T-cell (primary cell): Measurements from ENCODE around the gene SKIC2. TPM values are rescaled to one million over a fixed set of nuclear protein-coding genes. Genes with fewer than 3 reads are reported as not detected.
"Not testable (repeated sequence)": the region's sequence is repeated elsewhere in the genome, so short reads cannot be mapped to it uniquely, and the experiment has no call there.

Experiments used
- ATAC-seq, 4 experiments: fragments of 200-7000 bp in 3 of 4; fragments of 150-1000 bp in 1 of 4; cut with Tn5 transposase; replicated peaks in 1 of 4; 1 replicate in 3 of 4; 2 replicates in 1 of 4; pipeline ENCODE4 v1.10.0; 2021; ENCODE audit warnings: moderate library complexity in 3 of 4, mild to moderate bottlenecking in 2 of 4, moderate number of reproducible peaks in 1 of 4
- CTCF ChIA-PET, 2 donors: fragments of 300-600 bp; sonication (Branson Sonifier 250); formaldehyde crosslinking; loops; one replicate each; lab custom pipeline; 2022; ENCODE audit warnings: antibody characterized with exemption in 2 of 2; lab: Charles Lee
- POLR2A ChIA-PET, 2 donors: fragments of 300-600 bp; sonication (Branson Sonifier 250); formaldehyde crosslinking; loops; one replicate each; lab custom pipeline; 2022; ENCODE audit warnings: antibody characterized with exemption in 2 of 2; lab: Charles Lee
- DNase-seq, 35 experiments: peaks; one replicate each; pipeline versions ENCODE4 v3.0.0 to v3.0.0-alpha.2; 2013 to 2023
- H3K27ac ChIP-seq: one replicate; pipeline ENCODE4 v1.5.1; 2013; ENCODE audit warnings: low read length
- H3K27me3 ChIP-seq, 2 experiments: replicated peaks in 1 of 2; 1 replicate in 1 of 2; 2 replicates in 1 of 2; pipeline versions ENCODE4 v1.6.1 to v1.7.0; 2013; ENCODE audit warnings: low read length in 1 of 2, mixed read lengths in 1 of 2; ENCODE audit not compliant: control insufficient read depth in 2 of 2, insufficient read depth in 2 of 2; ENCODE audit errors: extremely low read depth in 1 of 2
- H3K36me3 ChIP-seq, 2 donors: 1 replicate in 1 of 2; 2 replicates in 1 of 2; pipeline versions ENCODE4 v1.6.1 to v1.7.0; 2013; ENCODE audit warnings: low read length in 1 of 2; ENCODE audit not compliant: control insufficient read depth in 2 of 2, insufficient read depth in 1 of 2; ENCODE audit errors: extremely low read depth in 1 of 2
- H3K4me1 ChIP-seq, 2 experiments: 1 replicate in 1 of 2; 2 replicates in 1 of 2; pipeline versions ENCODE4 v1.6.1 to v1.7.0; 2013; ENCODE audit warnings: low read length in 2 of 2, mixed read lengths in 1 of 2; ENCODE audit not compliant: insufficient read depth in 2 of 2, control insufficient read depth in 1 of 2; ENCODE audit errors: extremely low read depth in 1 of 2
- H3K4me3 ChIP-seq, 2 donors: 1 replicate in 1 of 2; 2 replicates in 1 of 2; pipeline versions ENCODE4 v1.5.1 to v1.7.0; 2013; ENCODE audit warnings: mild to moderate bottlenecking in 2 of 2, low read length in 1 of 2, moderate library complexity in 1 of 2; ENCODE audit not compliant: control insufficient read depth in 1 of 2; ENCODE audit errors: extremely low read depth in 1 of 2
- H3K9me3 ChIP-seq: 2 replicates; pipeline ENCODE4 v1.7.0; 2013
- H3K27ac Mint-ChIP-seq, 2 donors: one replicate each; pipeline ENCODE4 v1.8.0; 2020 to 2021; ENCODE audit warnings: mild to moderate bottlenecking in 2 of 2, mixed read lengths in 2 of 2
- H3K27me3 Mint-ChIP-seq, 2 donors: one replicate each; pipeline ENCODE4 v1.8.0; 2021 to 2022; ENCODE audit warnings: mixed read lengths in 2 of 2
- H3K36me3 Mint-ChIP-seq: one replicate; pipeline ENCODE4 v1.8.0; 2021; ENCODE audit warnings: mixed read lengths
- H3K4me1 Mint-ChIP-seq, 3 donors: one replicate each; pipeline ENCODE4 v1.8.0; 2020 to 2022; ENCODE audit warnings: mixed read lengths in 3 of 3, mild to moderate bottlenecking in 1 of 3
- H3K4me3 Mint-ChIP-seq, 3 donors: one replicate each; pipeline ENCODE4 v1.8.0; 2020 to 2022; ENCODE audit warnings: mild to moderate bottlenecking in 3 of 3, mixed read lengths in 3 of 3, moderate library complexity in 3 of 3
- H3K9me3 Mint-ChIP-seq, 3 donors: one replicate each; pipeline ENCODE4 v1.8.0; 2020 to 2022; ENCODE audit warnings: mixed read lengths in 3 of 3
- WGBS: methylation state at CpG from one replicate; pipeline ENCODE4 v1.1.5; 2013; ENCODE audit warnings: missing lambda C conversion rate; ENCODE audit not compliant: insufficient coverage; 5-methylcytosine and 5-hydroxymethylcytosine counted together
- total RNA-seq, 35 experiments: library from RNA in 6 of 35; stranded (reverse) in 6 of 35; fragments of 120-200 nt in 1 of 35; gene quantifications; one replicate each; pipeline versions ENCODE4 v1.2.1 to v1.2.4 and lab custom pipeline; 2013 to 2026

Gene SKIC2
- total RNA-seq, 5 donors from 2014 or later (not counting 1 experiment from before 2014, with no cell fraction given) = 104 to 169 (median 112) TPM

DNA sequence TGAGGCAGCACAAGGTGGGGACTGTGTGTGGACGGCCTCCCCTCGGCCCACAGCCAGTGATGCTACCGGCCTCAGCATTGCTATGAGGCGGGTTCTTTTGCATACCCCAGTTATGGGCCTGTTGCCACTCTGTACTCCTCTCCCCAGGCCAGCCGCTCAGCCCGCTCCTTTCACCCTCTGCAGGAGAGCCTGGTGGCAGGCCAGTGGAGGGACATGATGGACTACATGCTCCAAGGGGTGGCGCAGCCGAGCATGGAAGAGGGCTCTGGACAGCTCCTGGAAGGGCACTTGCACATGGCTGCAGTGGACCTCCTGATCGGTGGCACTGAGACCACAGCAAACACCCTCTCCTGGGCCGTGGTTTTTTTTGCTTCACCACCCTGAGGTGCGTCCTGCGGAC is 48.1 kb downstream of the SKIC2 start:
- H3K9me3 ChIP-seq, H3K27me3 Mint-ChIP-seq, H3K4me3 ChIP-seq, H3K4me1 Mint-ChIP-seq, H3K36me3 ChIP-seq, POLR2A ChIA-PET, H3K9me3 Mint-ChIP-seq, H3K27me3 ChIP-seq, H3K27ac ChIP-seq, H3K27ac Mint-ChIP-seq, CTCF ChIA-PET, H3K36me3 Mint-ChIP-seq, ATAC-seq, H3K4me3 Mint-ChIP-seq: not testable (repeated sequence)
- DNase-seq = peak in 1 of 35 experiments; percentile 11
- H3K4me1 ChIP-seq = peaks cover 0 to 11% of the 10 kb centered on the region in 2 experiments
- no CpG with 5 or more reads among the region's 12 CpGs for WGBS

GRCh38 chr6:32008037-32008436 is 49.1 kb downstream of the SKIC2 start:
- H3K27me3 Mint-ChIP-seq, ATAC-seq, POLR2A ChIA-PET, H3K36me3 ChIP-seq, H3K4me3 Mint-ChIP-seq, CTCF ChIA-PET, H3K9me3 ChIP-seq, H3K27ac Mint-ChIP-seq, H3K4me3 ChIP-seq, H3K4me1 Mint-ChIP-seq, H3K27me3 ChIP-seq, H3K9me3 Mint-ChIP-seq, DNase-seq, H3K27ac ChIP-seq, H3K36me3 Mint-ChIP-seq: not testable (repeated sequence)
- no CpG with 5 or more reads among the region's 24 CpGs for WGBS
- peaks cover 0 to 11% of the 10 kb centered on the region in 2 experiments for H3K4me1 ChIP-seq

GRCh38 chr6:32008616-32009015 is 49.6 kb downstream of the SKIC2 start:
- ATAC-seq, H3K9me3 ChIP-seq, H3K27me3 Mint-ChIP-seq, H3K4me3 Mint-ChIP-seq, H3K36me3 Mint-ChIP-seq, H3K4me3 ChIP-seq, H3K27me3 ChIP-seq, POLR2A ChIA-PET, H3K36me3 ChIP-seq, H3K27ac ChIP-seq, H3K4me1 Mint-ChIP-seq, H3K27ac Mint-ChIP-seq, CTCF ChIA-PET, DNase-seq, H3K9me3 Mint-ChIP-seq: not testable (repeated sequence)
- H3K4me1 ChIP-seq = peaks cover 0 to 11% of the 10 kb centered on the region in 2 experiments
- WGBS = 46% methylated on average over 3 of the region's 12 CpGs

GRCh38 chr6:32009537-32009936 is 50.6 kb downstream of the SKIC2 start:
- H3K9me3 Mint-ChIP-seq, ATAC-seq, H3K9me3 ChIP-seq, DNase-seq, CTCF ChIA-PET, H3K4me3 Mint-ChIP-seq, H3K27ac ChIP-seq, H3K36me3 Mint-ChIP-seq, H3K4me3 ChIP-seq, POLR2A ChIA-PET, H3K36me3 ChIP-seq, H3K4me1 Mint-ChIP-seq, H3K4me1 ChIP-seq, H3K27ac Mint-ChIP-seq, H3K27me3 ChIP-seq, H3K27me3 Mint-ChIP-seq: not testable (repeated sequence)
- no CpG with 5 or more reads among the region's 12 CpGs for WGBS

DNA sequence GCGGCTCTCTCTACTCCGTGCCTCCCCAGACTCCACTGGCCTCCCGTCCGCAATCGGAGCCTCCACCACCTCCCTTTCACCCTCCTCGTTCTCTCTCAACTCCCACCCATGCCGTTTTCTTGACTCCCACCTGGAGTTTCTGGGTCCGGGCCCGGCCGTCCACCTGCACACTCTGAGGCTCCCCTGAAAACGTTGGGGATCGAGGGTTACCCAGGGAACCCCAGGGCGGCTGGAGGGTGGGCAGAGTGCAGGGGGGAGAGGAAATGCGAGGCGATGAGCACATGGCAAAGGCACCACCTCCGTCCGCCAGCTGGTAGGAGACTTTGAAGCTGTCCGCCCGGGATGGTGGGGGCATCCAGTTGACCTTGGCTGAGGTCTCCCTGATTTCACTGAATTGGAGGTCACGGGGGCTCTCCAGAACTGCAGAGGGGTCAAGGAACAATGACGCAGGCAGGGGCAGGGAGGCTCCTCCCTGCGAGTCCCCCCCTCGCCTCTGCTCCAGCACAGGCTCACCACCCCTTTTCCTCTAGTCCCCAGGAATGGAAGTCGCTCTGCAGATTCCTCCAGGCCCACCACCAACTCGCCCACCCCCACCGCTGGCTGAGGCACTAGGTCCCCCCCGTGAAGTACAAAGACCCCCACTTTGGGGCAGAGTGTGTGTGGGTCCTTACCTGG is 52.0 kb downstream of the SKIC2 start:
- H3K9me3 ChIP-seq, H3K27me3 Mint-ChIP-seq, H3K9me3 Mint-ChIP-seq, H3K4me1 Mint-ChIP-seq, H3K27ac Mint-ChIP-seq, ATAC-seq, H3K27ac ChIP-seq, POLR2A ChIA-PET, H3K27me3 ChIP-seq, H3K36me3 Mint-ChIP-seq, H3K4me1 ChIP-seq, H3K36me3 ChIP-seq, CTCF ChIA-PET, H3K4me3 ChIP-seq, H3K4me3 Mint-ChIP-seq: not testable (repeated sequence)
- no CpG with 5 or more reads among the region's 27 CpGs for WGBS
- DNase-seq = peak in 1 of 35 experiments; percentile 8

DNA sequence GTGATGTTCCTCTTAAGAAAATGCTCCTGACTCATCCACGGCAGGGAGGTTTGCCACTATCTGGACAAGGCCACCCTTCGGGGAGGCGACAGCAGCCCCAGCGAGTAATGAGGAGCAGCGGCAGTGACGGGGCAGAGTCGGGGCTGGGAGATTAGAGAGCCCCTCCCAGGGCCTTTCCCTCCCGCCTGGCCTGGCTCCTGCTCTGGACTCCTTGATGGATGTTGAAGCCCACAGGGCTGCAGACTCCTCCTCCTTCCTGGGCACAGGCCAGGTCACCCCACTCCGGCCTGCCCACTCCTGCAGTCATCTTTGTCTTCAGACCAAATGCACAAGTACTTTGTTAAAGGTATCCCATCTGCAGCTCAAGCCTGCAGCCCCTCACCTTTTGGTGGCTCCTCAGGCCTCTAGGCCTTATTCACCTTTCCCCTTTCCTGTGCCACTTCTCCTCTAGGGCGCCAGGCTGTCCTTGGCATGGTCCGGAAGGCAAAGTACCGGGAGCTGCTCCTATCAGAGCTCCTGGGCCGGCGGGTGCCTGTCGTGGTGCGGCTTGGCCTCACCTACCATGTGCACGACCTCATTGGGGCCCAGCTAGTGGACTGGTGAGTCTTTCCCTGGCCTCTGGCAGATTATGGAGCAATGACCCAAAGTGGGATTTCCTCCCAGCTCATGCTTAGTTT is 54.1 kb downstream of the SKIC2 start:
- H3K4me1 ChIP-seq, H3K4me1 Mint-ChIP-seq, ATAC-seq, H3K27me3 Mint-ChIP-seq, H3K9me3 Mint-ChIP-seq, DNase-seq, CTCF ChIA-PET, H3K36me3 ChIP-seq, H3K4me3 ChIP-seq, POLR2A ChIA-PET, H3K27ac Mint-ChIP-seq, H3K27ac ChIP-seq, H3K4me3 Mint-ChIP-seq, H3K9me3 ChIP-seq, H3K27me3 ChIP-seq, H3K36me3 Mint-ChIP-seq: not testable (repeated sequence)
- WGBS = no CpG with 5 or more reads among the region's 17 CpGs
